H9 (cell line): ENCODE data around the gene PLD5. TPM values are rescaled to one million over a fixed set of nuclear protein-coding genes. Genes with fewer than 3 reads are reported as not detected.

ENCODE experiments used
- DNase-seq: peaks from one replicate; pipeline ENCODE4 v3.0.0-alpha.2; 2017
- H2AFZ ChIP-seq: one replicate; pipeline ENCODE4 v1.6.1; 2013; ENCODE audit warnings: mild to moderate bottlenecking, low read length, control low read depth, moderate library complexity
- H2AK5ac ChIP-seq: 2 replicates; pipeline ENCODE4 v1.6.1; 2013; ENCODE audit warnings: low read length, control low read depth, mixed read lengths; ENCODE audit not compliant: insufficient read length
- H2BK120ac ChIP-seq: one replicate; pipeline ENCODE4 v1.6.1; 2013; ENCODE audit warnings: low read depth, mild to moderate bottlenecking, low read length, control low read depth, inconsistent platforms; ENCODE audit not compliant: poor library complexity, severe bottlenecking
- H2BK12ac ChIP-seq: 2 replicates; pipeline ENCODE4 v1.6.1; 2013; ENCODE audit warnings: low read length, control low read depth, mixed read lengths, low read depth; ENCODE audit not compliant: insufficient read length
- H2BK15ac ChIP-seq: 2 replicates; pipeline ENCODE4 v1.6.1; 2013; ENCODE audit warnings: low read depth, low read length, control low read depth
- H2BK20ac ChIP-seq: one replicate; pipeline ENCODE4 v1.6.1; 2013; ENCODE audit warnings: low read depth, mild to moderate bottlenecking, low read length, control low read depth, inconsistent platforms; ENCODE audit not compliant: poor library complexity, severe bottlenecking
- H2BK5ac ChIP-seq: 2 replicates; pipeline ENCODE4 v1.6.1; 2013; ENCODE audit warnings: low read length, control low read depth, mixed read lengths; ENCODE audit not compliant: insufficient read length
- H3K14ac ChIP-seq: 2 replicates; pipeline ENCODE4 v1.6.1; 2013; ENCODE audit warnings: low read length, control low read depth; ENCODE audit not compliant: insufficient read depth
- H3K18ac ChIP-seq: 2 replicates; pipeline ENCODE4 v1.6.1; 2013; ENCODE audit warnings: low read depth, mild to moderate bottlenecking, mixed read lengths, low read length, control low read depth; ENCODE audit not compliant: insufficient read length
- H3K23ac ChIP-seq: 2 replicates; pipeline ENCODE4 v1.6.1; 2013; ENCODE audit warnings: low read length, control low read depth, mixed read lengths, low read depth; ENCODE audit not compliant: insufficient read length
- H3K23me2 ChIP-seq: 2 replicates; pipeline ENCODE4 v1.6.1; 2013; ENCODE audit warnings: low read depth, mild to moderate bottlenecking, mixed read lengths, low read length, control low read depth; ENCODE audit not compliant: insufficient read length, poor library complexity, severe bottlenecking
- H3K27ac ChIP-seq: 2 replicates; pipeline ENCODE4 v1.5.1; 2013; ENCODE audit warnings: low read length, control low read depth, mixed read lengths, low read depth; ENCODE audit not compliant: insufficient read length
- H3K27me3 ChIP-seq: 2 replicates; pipeline ENCODE4 v1.6.1; 2013; ENCODE audit warnings: low read length, control low read depth, inconsistent platforms; ENCODE audit not compliant: insufficient read depth
- H3K4ac ChIP-seq: 2 replicates; pipeline ENCODE4 v1.6.1; 2013; ENCODE audit warnings: low read depth, mild to moderate bottlenecking, control low read depth, inconsistent platforms, low read length, moderate library complexity
- H3K4me1 ChIP-seq: 2 replicates; pipeline ENCODE4 v1.6.1; 2013; ENCODE audit warnings: low read length, control low read depth, inconsistent platforms; ENCODE audit not compliant: insufficient read depth
- H3K4me2 ChIP-seq: 2 replicates; pipeline ENCODE4 v1.6.1; 2013; ENCODE audit warnings: low read length, control low read depth, mixed read lengths; ENCODE audit not compliant: insufficient read length, insufficient read depth
- H3K56ac ChIP-seq: 2 replicates; pipeline ENCODE4 v1.6.1; 2013; ENCODE audit warnings: low read depth, mild to moderate bottlenecking, mixed read lengths, low read length, control low read depth; ENCODE audit not compliant: insufficient read length
- H3K79me1 ChIP-seq: 2 replicates; pipeline ENCODE4 v1.6.1; 2013; ENCODE audit warnings: low read depth, mild to moderate bottlenecking, moderate library complexity, low read length, control low read depth, inconsistent platforms; ENCODE audit not compliant: insufficient read depth, poor library complexity, severe bottlenecking
- H3K79me2 ChIP-seq: 2 replicates; pipeline ENCODE4 v1.6.1; 2013; ENCODE audit warnings: low read length, control low read depth, inconsistent platforms; ENCODE audit not compliant: insufficient read depth
- H3K9ac ChIP-seq: 2 replicates; pipeline ENCODE4 v1.6.1; 2013; ENCODE audit warnings: low read length, control low read depth, mixed read lengths; ENCODE audit not compliant: insufficient read length; ENCODE audit errors: extremely low read depth
- H3K9me3 ChIP-seq: one replicate; pipeline ENCODE4 v1.6.1; 2013; ENCODE audit warnings: low read depth, low read length, inconsistent platforms; ENCODE audit not compliant: control insufficient read depth
- H3T11ph ChIP-seq: one replicate; pipeline ENCODE4 v1.6.1; 2013; ENCODE audit warnings: mild to moderate bottlenecking, low read length, control low read depth, inconsistent platforms
- H4K20me1 ChIP-seq: one replicate; pipeline ENCODE4 v1.6.1; 2013; ENCODE audit not compliant: control insufficient read depth, insufficient read length, insufficient read depth
- H4K5ac ChIP-seq: 2 replicates; pipeline ENCODE4 v1.6.1; 2013; ENCODE audit warnings: low read depth, mild to moderate bottlenecking, mixed read lengths, low read length, control low read depth; ENCODE audit not compliant: insufficient read length
- H4K8ac ChIP-seq: replicated peaks from 2 replicates; pipeline ENCODE4 v1.6.1; 2013; ENCODE audit warnings: low read length, control low read depth, mixed read lengths, low read depth; ENCODE audit not compliant: insufficient read length
- H4K91ac ChIP-seq: 2 replicates; pipeline ENCODE4 v1.6.1; 2013; ENCODE audit warnings: low read depth, mild to moderate bottlenecking, moderate library complexity, mixed read lengths, low read length, control low read depth; ENCODE audit not compliant: insufficient read length
- H3K27ac Mint-ChIP-seq, 3 experiments: 2 replicates in 2 of 3; 3 replicates in 1 of 3; pipeline ENCODE4 v1.8.0; 2020 to 2021; ENCODE audit warnings: mixed read lengths in 3 of 3, mild to moderate bottlenecking in 1 of 3, moderate library complexity in 1 of 3
- H3K27me3 Mint-ChIP-seq: 2 replicates; pipeline ENCODE4 v1.8.0; 2021; ENCODE audit warnings: low read depth, mild to moderate bottlenecking, moderate library complexity, mixed read lengths
- H3K36me3 Mint-ChIP-seq, 3 experiments: 2 replicates in 2 of 3; 3 replicates in 1 of 3; pipeline ENCODE4 v1.8.0; 2020 to 2021; ENCODE audit warnings: low read depth in 3 of 3, mixed read lengths in 3 of 3; ENCODE audit not compliant: insufficient read depth in 1 of 3
- H3K4me1 Mint-ChIP-seq, 2 experiments: 2 replicates each; pipeline ENCODE4 v1.8.0; 2020; ENCODE audit warnings: mixed read lengths in 2 of 2
- H3K4me3 Mint-ChIP-seq, 2 experiments: 2 replicates in 1 of 2; 3 replicates in 1 of 2; pipeline ENCODE4 v1.8.0; 2020 to 2021; ENCODE audit warnings: mild to moderate bottlenecking in 2 of 2, mixed read lengths in 2 of 2, moderate library complexity in 1 of 2
- H3K9me3 Mint-ChIP-seq, 2 experiments: 2 replicates in 1 of 2; 3 replicates in 1 of 2; pipeline ENCODE4 v1.8.0; 2020; ENCODE audit warnings: mild to moderate bottlenecking in 2 of 2, mixed read lengths in 2 of 2, moderate library complexity in 1 of 2
- CTCF ChIP-seq: fragments of 200-600 bp; sonication (generic); conservative IDR thresholded peaks from 3 replicates; pipeline ENCODE4 v1.8.0; 2021; ENCODE audit warnings: antibody characterized with exemption, mild to moderate bottlenecking
- WGBS: extraction: QIAGEN DNeasy Blood & Tissue Kit; methylation state at CpG from one replicate; pipeline ENCODE4 v1.1.7; 2013; ENCODE audit warnings: missing lambda C conversion rate, low lambda C conversion rate, mixed read lengths; ENCODE audit not compliant: insufficient read length; ENCODE audit errors: extremely low coverage; 5-methylcytosine and 5-hydroxymethylcytosine counted together
- total RNA-seq: library from RNA; stranded (reverse); gene quantifications from 2 replicates; pipeline ENCODE4 v1.2.1, GENCODE V29; 2021

Gene PLD5
- total RNA-seq, 1 experiment from 2014 or later: 5.2 TPM

DNA sequence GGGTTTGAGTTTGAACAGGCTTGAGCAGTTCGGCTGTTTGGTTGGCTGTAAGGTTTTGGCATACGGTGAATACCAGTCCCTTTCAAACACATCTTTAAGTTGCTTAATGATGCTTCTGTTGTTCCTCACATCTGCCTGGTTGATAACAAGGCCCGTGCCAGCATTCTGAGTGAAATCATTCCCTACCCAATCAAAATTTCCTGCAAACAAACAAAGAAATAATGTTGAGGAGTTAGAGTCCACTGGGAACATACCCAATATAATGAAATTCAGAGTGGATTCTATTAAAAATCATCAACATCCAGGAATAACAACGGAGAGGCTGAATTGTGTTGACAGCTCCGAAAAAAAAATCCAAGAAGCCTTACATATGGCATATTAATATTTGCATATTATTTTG, 434.6 kb downstream of the PLD5 start:
- Histone ChIP-seq H3K4me2 (no peak overlapping the region), H3K27me3 (no peaks in the 10 kb centered on the region), H4K8ac (no peak overlapping the region), H3K14ac (no peak overlapping the region), H4K91ac (no peak overlapping the region), H3K56ac (no peak overlapping the region), H2BK5ac (no peak overlapping the region), H2BK20ac (no peak overlapping the region), H3K23me2 (no peaks in the 10 kb centered on the region), H2BK12ac (no peak overlapping the region), H3K18ac (no peak overlapping the region), H3K79me2 (no peaks in the 10 kb centered on the region), H2BK120ac (no peak overlapping the region), H2AK5ac (no peak overlapping the region), H3K9ac (no peak overlapping the region), H3K23ac (no peak overlapping the region), H3K79me1 (no peaks in the 10 kb centered on the region), H3K4ac (no peak overlapping the region), H3T11ph (no peak overlapping the region), H4K20me1 (no peaks in the 10 kb centered on the region), H3K4me1 (peaks cover 11% of the 10 kb centered on the region; the same call in 1 of the 2 replicates), H2BK15ac (no peak overlapping the region), H3K27ac (no peak overlapping the region), H2AFZ (no peak overlapping the region), H4K5ac (no peak overlapping the region), H3K9me3 (no peaks in the 10 kb centered on the region)
- Mint-ChIP-seq H3K4me3 (no peak overlapping the region), H3K9me3 (no peaks in the 10 kb centered on the region), H3K4me1 (peaks cover 27 to 28% of the 10 kb centered on the region in 2 experiments), H3K36me3 (no peaks in the 10 kb centered on the region), H3K27ac (peak overlapping the region in 1 of 3 experiments; percentile 28; a peak in 1 of 7 replicates), H3K27me3 (no peaks in the 10 kb centered on the region)
- whole genome bisulfite sequencing: no CpG with 5 or more reads among the region's 5 CpGs
- TF ChIP-seq CTCF: no peak
- no peak for DNase-seq
